Activated T-helper 9 cell treated with anti-CD3 and anti-CD28 coated beads, Interleukin-2, amount 50 U/mL, for 16 hours (primary cell): ENCODE results near the gene CFAP46.
"Not testable (repeated sequence)": the region's sequence is repeated elsewhere in the genome, so short reads cannot be mapped to it uniquely, and the experiment has no call there.

ENCODE experiments used
- DNase-seq: peaks from one replicate; pipeline ENCODE4 v3.0.0-alpha.2; 2020; ENCODE audit warnings: low read depth

Gene CFAP46

GRCh38 chr10:132943791-132944404 is 1.5 kb upstream of the CFAP46 start:
- DNase-seq, result no peak

DNA sequence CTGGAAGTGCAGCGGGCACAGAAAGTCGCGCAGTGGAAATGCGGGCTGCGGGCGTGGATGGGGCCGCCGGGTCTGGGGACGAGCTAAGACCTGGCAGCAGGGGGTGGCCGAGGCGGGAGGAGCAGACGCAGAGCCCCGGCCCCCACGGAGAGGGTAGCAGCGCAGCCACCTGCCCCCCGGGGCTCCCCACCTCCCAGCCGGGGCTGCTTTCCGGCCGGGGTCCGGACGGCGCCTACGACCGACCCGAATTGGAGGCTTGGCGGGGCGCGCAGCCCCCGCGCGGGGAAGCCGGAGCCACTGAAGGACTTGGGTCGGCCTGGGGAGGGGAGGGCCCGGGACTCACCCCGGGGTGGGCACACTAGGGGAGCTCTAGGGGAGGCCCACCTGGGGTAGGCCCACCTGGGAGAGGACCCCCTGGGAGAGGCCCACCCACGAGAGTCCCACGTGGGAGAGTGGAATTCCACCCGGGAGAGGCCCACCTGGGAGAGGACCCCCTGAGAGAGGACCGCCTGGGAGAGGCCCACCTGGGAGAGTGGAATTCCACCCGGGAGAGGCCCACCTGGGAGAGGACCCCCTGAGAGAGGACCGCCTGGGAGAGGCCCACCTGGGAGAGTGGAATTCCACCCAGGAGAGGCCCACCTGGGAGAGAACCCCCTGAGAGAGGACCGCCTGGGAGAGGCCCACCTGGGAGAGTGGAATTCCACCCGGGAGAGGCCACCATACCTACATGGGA is 854 bp upstream of the CFAP46 start:
- DNase-seq, result no peak

GRCh38 chr10:132941640-132942051 is 724 bp downstream of the CFAP46 start:
- no peak for DNase-seq

DNA sequence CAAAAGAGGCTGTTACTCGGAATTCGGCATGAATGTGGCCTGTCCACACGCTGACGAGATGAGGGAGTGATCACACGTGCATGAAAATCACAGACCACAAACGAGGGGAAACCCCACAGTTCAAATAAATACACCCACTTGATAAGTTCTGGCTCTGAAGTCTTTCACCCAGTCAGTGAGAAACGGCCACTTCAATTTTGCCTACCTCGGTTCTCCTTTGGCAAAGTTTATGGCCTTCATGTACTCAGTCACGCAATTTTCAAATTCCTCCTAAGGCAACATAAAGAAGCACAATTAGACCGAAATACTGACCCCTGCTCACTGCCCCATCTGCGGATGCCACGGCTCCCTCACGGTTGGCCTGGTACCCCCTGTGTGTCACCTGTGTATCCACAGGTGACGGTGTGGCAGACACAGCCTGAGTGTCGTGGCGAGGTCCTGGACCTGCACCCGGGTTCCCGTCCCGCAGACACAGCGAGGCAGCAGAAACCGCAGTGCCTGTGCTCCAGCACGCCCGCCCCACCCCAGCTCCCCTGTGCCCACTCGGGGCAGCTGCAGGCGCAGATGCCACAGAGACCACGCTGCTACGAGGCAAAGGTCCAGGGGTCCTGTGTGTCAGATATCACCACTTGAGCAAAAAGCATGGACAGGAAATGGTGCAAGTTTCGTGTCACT is 1.4 kb downstream of the CFAP46 start:
- DNase-seq, result no peak

DNA sequence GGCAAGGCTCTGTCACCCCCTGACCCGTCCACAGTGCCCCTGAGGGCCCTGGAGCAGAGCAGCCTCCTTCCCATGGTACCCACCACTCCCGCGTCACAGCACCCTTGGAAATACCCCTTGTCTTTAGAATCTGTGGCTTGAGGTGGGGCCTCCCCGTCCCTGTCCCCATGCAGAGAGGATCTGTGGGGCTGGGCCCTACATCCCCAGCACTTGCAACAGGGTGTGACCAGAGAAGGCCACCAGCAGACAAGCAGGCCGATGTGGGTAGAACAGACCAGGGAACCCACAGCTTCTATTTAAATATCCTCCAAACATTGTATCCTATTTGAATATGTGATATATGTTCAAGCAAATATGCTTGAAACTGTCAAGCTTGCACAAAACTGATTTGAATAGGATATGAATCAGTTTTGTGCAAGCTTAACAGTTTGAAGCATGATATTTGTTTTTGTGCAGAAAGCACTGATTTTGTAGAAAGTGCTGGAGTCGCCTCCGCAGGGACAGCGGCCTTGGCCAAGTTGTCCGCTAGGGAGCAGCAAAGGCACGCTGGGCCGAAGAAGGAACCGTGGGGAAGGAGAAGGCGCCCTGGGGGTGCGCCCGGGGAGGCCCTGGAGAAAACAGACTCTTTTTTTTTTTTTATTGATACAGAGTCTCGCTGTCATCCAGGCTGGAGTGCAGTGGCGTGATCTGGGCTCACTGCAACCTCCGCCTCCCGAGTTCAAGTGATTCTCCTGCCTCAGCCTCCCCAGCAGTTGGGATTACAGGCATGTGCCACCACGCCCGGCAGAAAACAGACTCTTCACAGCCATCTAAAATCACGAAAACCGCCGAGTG is 2.2 kb downstream of the CFAP46 start:
- no peak for DNase-seq

- no peak for DNase-seq
These were observed 2.9 kb downstream of the CFAP46 start for GRCh38 chr10:132939378-132939955.

GRCh38 chr10:132938472-132939339 is 3.7 kb downstream of the CFAP46 start:
- DNase-seq, result no peak

GRCh38 chr10:132937861-132938260 is 4.5 kb downstream of the CFAP46 start:
- no peak for DNase-seq

DNA sequence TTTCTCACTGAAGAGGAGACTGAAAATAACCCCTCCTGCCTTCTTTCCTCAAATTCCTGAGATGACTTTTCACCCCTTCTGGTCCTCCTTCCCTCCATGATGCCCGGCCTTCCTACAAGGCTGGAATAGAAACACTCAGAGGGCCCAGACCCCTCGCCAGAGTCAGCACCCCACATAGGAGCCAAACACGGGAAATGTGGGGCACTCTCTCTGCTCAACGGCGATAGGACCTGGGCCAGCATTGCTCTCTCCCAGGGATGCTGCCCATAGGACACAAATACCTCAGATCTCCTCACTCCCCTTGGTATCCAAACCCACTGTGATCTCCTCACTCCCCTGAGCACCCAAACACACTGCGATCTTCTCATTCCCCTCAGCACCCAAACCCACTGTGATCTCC is 7.4 kb downstream of the CFAP46 start:
- DNase-seq, result no peak

- no peak for DNase-seq
These were observed 8.9 kb downstream of the CFAP46 start for GRCh38 chr10:132933308-132934042.

- no peak for DNase-seq
These were observed 9.7 kb downstream of the CFAP46 start for GRCh38 chr10:132932461-132933307.

DNA sequence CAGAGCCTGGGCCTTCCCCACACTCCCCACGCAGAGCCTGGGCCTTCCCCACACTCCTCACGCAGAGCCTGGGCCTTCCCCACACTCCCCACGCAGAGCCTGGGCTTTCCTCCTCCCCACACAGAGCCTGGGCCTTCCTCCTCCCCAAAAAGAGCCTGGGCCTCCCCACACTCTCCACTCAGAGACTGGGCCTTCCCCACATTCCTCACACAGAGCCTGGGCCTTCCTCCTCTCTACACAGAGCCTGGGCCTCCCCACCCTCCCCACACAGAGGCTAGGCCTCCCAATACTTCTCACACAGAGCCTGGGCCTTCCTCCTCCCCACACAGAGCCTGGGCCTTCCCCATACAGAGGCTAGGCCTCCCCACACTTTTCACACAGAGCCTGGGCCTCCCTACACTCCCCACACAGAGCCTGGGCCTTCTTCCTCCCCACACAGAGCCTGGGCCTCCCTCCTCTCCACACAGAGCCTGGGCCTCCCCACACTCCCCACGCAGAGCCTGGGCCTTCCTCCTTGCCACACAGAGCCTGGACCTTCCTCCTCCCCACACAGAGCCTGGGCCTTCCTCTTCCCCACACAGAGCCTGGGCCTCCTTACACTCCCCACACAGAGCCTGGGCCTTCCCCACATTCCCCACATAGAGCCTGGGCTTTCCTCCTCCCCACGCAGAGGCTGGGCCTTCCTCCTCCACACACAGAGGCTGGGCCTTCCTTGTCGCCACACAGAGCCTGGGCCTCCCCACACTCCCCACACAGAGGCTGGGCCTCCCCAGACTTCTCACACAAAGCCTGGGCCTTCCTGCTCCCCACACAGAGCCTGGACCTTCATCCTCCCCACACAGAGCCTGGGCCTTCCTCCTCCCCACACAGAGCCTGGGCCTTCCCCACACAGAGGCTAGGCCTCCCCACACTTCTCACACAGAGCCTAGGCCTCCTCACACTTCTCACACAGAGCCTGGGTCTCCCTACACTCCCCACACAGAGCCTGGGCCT is 10.8 kb downstream of the CFAP46 start:
- not testable (repeated sequence) for DNase-seq

GRCh38 chr10:132930701-132931100 is 11.7 kb downstream of the CFAP46 start:
- not testable (repeated sequence) for DNase-seq

- no peak for DNase-seq
These were observed 12.3 kb downstream of the CFAP46 start for GRCh38 chr10:132929953-132930548.

- no peak for DNase-seq
These were observed 12.9 kb downstream of the CFAP46 start for GRCh38 chr10:132929480-132929879.

DNA sequence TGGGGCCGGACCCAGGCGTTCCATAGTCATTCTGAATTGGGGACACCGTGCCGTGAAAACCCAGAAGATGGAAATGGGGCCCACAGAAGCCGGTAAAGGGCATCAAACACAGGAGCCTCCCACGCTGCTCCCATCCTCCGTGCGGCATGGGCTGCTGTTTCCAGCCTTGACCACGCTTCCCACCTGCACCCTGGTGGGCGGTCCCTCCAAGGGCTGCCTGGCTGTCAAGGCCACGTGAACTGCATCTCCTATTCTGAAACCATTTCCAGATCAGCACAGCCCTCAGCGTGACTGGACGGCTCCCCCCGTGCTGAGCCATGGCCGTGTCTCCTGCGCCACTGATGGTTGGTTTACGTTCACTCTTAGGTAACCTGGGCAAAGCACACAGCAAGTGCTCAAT is 14.1 kb downstream of the CFAP46 start:
- DNase-seq, result no peak

DNA sequence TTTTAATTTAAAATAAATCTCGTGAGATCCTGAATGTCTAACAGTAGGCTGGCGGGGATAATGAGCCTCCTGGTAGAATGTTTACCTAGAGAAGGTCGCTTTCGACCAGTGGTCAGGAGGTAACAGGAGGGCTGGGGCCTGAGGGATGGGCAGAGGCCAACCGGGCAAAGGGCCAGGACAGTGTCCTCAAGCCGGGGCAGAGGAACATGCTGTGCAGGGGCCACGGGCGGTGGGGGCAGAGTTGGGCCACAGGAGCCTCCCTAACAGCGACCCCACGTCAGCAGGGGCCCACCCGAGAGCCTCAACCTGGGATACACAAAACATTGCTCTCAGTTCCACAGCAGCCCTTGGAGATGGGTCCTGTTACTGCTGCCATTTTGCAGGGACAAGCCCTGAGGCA is 14.5 kb downstream of the CFAP46 start:
- DNase-seq, result no peak
